Right atrium auricular region (tissue), 2 donors: ENCODE measurements around the gene ROBO4. TPM values are rescaled to one million over a fixed set of nuclear protein-coding genes. Genes with fewer than 3 reads are reported as not detected.
A peak's percentile ranks its signal among the peaks of the same experiment; 100 is the strongest.

Experiments
- DNase-seq: peaks from one replicate; pipeline ENCODE4 v3.0.0-alpha.2; 2019; ENCODE audit warnings: low spot score
- H3K27ac ChIP-seq, 2 donors: fragments of 200-600 bp; sonication (generic); 1 replicate in 1 of 2; 2 replicates in 1 of 2; pipeline ENCODE4 v1.5.1; 2016 to 2019
- H3K27me3 ChIP-seq, 2 donors: fragments of 200-600 bp; sonication (generic); one replicate each; pipeline versions ENCODE4 v1.5.1 to v1.6.0; 2017 to 2019
- H3K36me3 ChIP-seq: fragments of 200-600 bp; sonication (generic); one replicate; pipeline ENCODE4 v1.5.1; 2016
- H3K4me1 ChIP-seq, 2 donors: fragments of 200-600 bp; sonication (generic); one replicate each; pipeline versions ENCODE4 v1.5.1 to v1.6.0; 2017 to 2019
- H3K4me3 ChIP-seq, 2 donors: fragments of 200-600 bp; sonication (generic); 1 replicate in 1 of 2; 2 replicates in 1 of 2; pipeline ENCODE4 v1.5.1; 2017 to 2019; ENCODE audit warnings: mild to moderate bottlenecking in 1 of 2, moderate library complexity in 1 of 2
- H3K9me3 ChIP-seq, 2 donors: fragments of 200-600 bp; sonication (generic); one replicate each; pipeline ENCODE4 v1.5.1; 2019
- CTCF ChIP-seq, 2 donors: fragments of 200-600 bp; sonication (generic); IDR thresholded peaks; one replicate each; pipeline ENCODE4 v1.5.1; 2019; ENCODE audit warnings: antibody characterized with exemption in 2 of 2
- total RNA-seq, 2 donors: library from RNA; depleted of rRNA; stranded (reverse); fragments of >200 nt; gene quantifications; one replicate each; pipeline ENCODE4 v1.1.0, GENCODE V29; 2016

ROBO4 gene
- total RNA-seq, 2 donors from 2014 or later: 16.2 to 21.6 TPM

GRCh38 chr11:124922831-124923230 lies 25.2 kb upstream of the ROBO4 start:
- no peak for DNase-seq
- no peak for TF ChIP-seq CTCF (IDR thresholded peaks at IDR 0.05)
- H3K4me3 ChIP-seq: no peak overlapping the region
- H3K9me3 ChIP-seq: no peaks in the 10 kb centered on the region
- H3K27ac ChIP-seq: no peak overlapping the region
- H3K27me3 ChIP-seq: no peaks in the 10 kb centered on the region
- peaks cover 0 to 9% of the 10 kb centered on the region in 2 donors for H3K4me1 ChIP-seq
- H3K36me3 ChIP-seq: no peaks in the 10 kb centered on the region

- peak; percentile 73 for DNase-seq
- Histone ChIP-seq H3K36me3 (no peaks in the 10 kb centered on the region), H3K27me3 (no peaks in the 10 kb centered on the region), H3K4me3 (peak overlapping the region; percentile 35 to 52), H3K9me3 (no peaks in the 10 kb centered on the region), H3K4me1 (peaks cover 0 to 9% of the 10 kb centered on the region in 2 donors), H3K27ac (peak overlapping the region; percentile 19 to 62)
- TF ChIP-seq CTCF (IDR thresholded peaks at IDR 0.05): peak in 1 of 2 donors; percentile 42
These were observed 23.4 kb upstream of the ROBO4 start for GRCh38 chr11:124920870-124921609.

DNA sequence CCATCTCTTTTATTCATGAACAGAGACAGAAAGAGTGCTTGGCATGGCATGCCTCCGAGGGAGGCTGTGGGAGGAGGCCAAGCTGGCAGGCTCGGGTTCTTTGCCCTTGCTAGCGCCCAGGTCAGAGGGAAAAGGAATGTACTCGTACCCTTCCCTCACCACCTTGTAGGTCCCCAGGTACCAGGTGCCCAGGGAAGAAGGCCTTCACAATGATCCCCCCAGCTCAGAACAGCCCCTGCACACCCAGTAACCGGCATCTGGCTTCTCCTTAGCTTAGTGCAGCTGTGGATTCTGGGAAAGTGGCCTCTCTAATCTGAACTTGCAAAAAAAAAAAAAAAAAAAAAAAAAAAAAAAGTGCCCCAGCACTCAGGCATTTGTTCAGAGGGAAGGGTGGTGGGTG lies 22.7 kb upstream of the ROBO4 start:
- peaks cover 0 to 9% of the 10 kb centered on the region in 2 donors for H3K4me1 ChIP-seq
- no peak for DNase-seq

GRCh38 chr11:124919898-124920297 lies 22.2 kb upstream of the ROBO4 start:
- H3K9me3 ChIP-seq: no peaks in the 10 kb centered on the region
- H3K4me3 ChIP-seq: no peak overlapping the region
- H3K36me3 ChIP-seq: no peaks in the 10 kb centered on the region
- no peak overlapping the region for H3K27ac ChIP-seq
- no peaks in the 10 kb centered on the region for H3K27me3 ChIP-seq
- no peak for TF ChIP-seq CTCF (IDR thresholded peaks at IDR 0.05)
- peaks cover 0 to 9% of the 10 kb centered on the region in 2 donors for H3K4me1 ChIP-seq
- DNase-seq: no peak

More for the DNA sequence above, 22.7 kb upstream of the ROBO4 start:
- no peak overlapping the region for H3K27ac ChIP-seq
- peak overlapping the region in 1 of 2 donors; percentile 52 for H3K4me3 ChIP-seq
- H3K27me3 ChIP-seq: no peaks in the 10 kb centered on the region
- TF ChIP-seq CTCF (IDR thresholded peaks at IDR 0.05): no peak
- no peaks in the 10 kb centered on the region for H3K36me3 ChIP-seq
- no peaks in the 10 kb centered on the region for H3K9me3 ChIP-seq

GRCh38 chr11:124918950-124919349 lies 21.3 kb upstream of the ROBO4 start, which contains the start of gene HEPN1:
HEPN1 (plus strand) TSS chr11:124919250.
- H3K9me3 ChIP-seq: no peaks in the 10 kb centered on the region
- no peak for DNase-seq
- no peak within 1 kb of the TSS for H3K4me3 ChIP-seq
- no peaks in the 10 kb centered on the region for H3K27me3 ChIP-seq
- TF ChIP-seq CTCF (IDR thresholded peaks at IDR 0.05): no peak
- no peak within 1 kb of the TSS for H3K27ac ChIP-seq
- H3K4me1 ChIP-seq: peaks cover 0 to 9% of the 10 kb centered on the region in 2 donors
- no peaks in the 10 kb centered on the region for H3K36me3 ChIP-seq
